Stimulated activated CD8-positive, alpha-beta memory T cell treated with anti-CD3 and anti-CD28 coated beads, Interleukin-4, amount 100 ng/mL, for 4 hours (primary cell): Measurements from ENCODE around the gene S100A2.
"Not testable (repeated sequence)": the region's sequence is repeated elsewhere in the genome, so short reads cannot be mapped to it uniquely, and the experiment has no call there.

Source experiments
- DNase-seq, 2 donors: peaks; one replicate each; pipeline ENCODE4 v3.0.0-alpha.2; 2020; ENCODE audit warnings: low read depth in 2 of 2, low spot score in 1 of 2

The S100A2 gene

GRCh38 chr1:153592748-153593147, 27.1 kb upstream of the S100A2 start:
- DNase-seq: no peak

GRCh38 chr1:153588482-153588881, 22.8 kb upstream of the S100A2 start:
- no peak for DNase-seq

- DNase-seq: not testable (repeated sequence)
Observed at GRCh38 chr1:153588033-153588432, 22.4 kb upstream of the S100A2 start.

- DNase-seq: no peak
Observed at GRCh38 chr1:153587314-153587713, 21.7 kb upstream of the S100A2 start.

GRCh38 chr1:153586347-153586746, 20.7 kb upstream of the S100A2 start:
- DNase-seq: no peak

GRCh38 chr1:153585006-153585405, 19.4 kb upstream of the S100A2 start:
- DNase-seq: no peak

GRCh38 chr1:153583976-153584375, 18.3 kb upstream of the S100A2 start:
- no peak for DNase-seq

- DNase-seq: not testable (repeated sequence)
Observed at GRCh38 chr1:153583514-153583913, 17.9 kb upstream of the S100A2 start.

GRCh38 chr1:153582836-153583235, 17.2 kb upstream of the S100A2 start:
- DNase-seq: not testable (repeated sequence)

GRCh38 chr1:153578936-153579335, 13.3 kb upstream of the S100A2 start:
- DNase-seq: no peak

GRCh38 chr1:153578490-153578889, 12.8 kb upstream of the S100A2 start:
- DNase-seq: no peak

GRCh38 chr1:153577624-153578051, 12.0 kb upstream of the S100A2 start:
- DNase-seq: no peak

GRCh38 chr1:153577138-153577537, 11.5 kb upstream of the S100A2 start:
- DNase-seq: no peak

GRCh38 chr1:153575497-153575896, 9.9 kb upstream of the S100A2 start:
- not testable (repeated sequence) for DNase-seq

- DNase-seq: not testable (repeated sequence)
Observed at GRCh38 chr1:153575081-153575491, 9.4 kb upstream of the S100A2 start.

- DNase-seq: no peak
Observed at GRCh38 chr1:153573351-153573750, 7.7 kb upstream of the S100A2 start.

GRCh38 chr1:153572569-153573015, 6.9 kb upstream of the S100A2 start:
- no peak for DNase-seq

- DNase-seq: no peak
Observed at GRCh38 chr1:153571706-153572105, 6.1 kb upstream of the S100A2 start.

GRCh38 chr1:153570874-153571273, 5.2 kb upstream of the S100A2 start:
- no peak for DNase-seq

- no peak for DNase-seq
Observed at GRCh38 chr1:153569465-153569864, 3.8 kb upstream of the S100A2 start.

GRCh38 chr1:153568367-153569099, 2.9 kb upstream of the S100A2 start:
- peak; percentile 51 to 69 for DNase-seq

GRCh38 chr1:153567621-153568366, 2.1 kb upstream of the S100A2 start:
- no peak for DNase-seq
